ENCODE measurements around the gene HGF.
"Not testable (repeated sequence)": the region's sequence is repeated elsewhere in the genome, so short reads cannot be mapped to it uniquely, and the experiment has no call there.

The HGF gene

GRCh38 chr7:81769891-81770727 is at the start of gene HGF:
TSS of gene HGF (minus strand) at chr7:81770047. CDS start at chr7:81769971, 76 bp downstream.
- DNase-seq: no peak

- no peak for DNase-seq
These were observed 46.5 kb upstream of the HGF start for GRCh38 chr7:81816312-81816711.

GRCh38 chr7:81812866-81813476 is 43.1 kb upstream of the HGF start:
- not testable (repeated sequence) for DNase-seq

- no peak for DNase-seq
These were observed 42.4 kb upstream of the HGF start for GRCh38 chr7:81811956-81812865.

GRCh38 chr7:81810476-81811155 is 40.8 kb upstream of the HGF start:
- DNase-seq: no peak

GRCh38 chr7:81808310-81808709 is 38.5 kb upstream of the HGF start:
- DNase-seq: not testable (repeated sequence)

GRCh38 chr7:81803267-81803666 is 33.4 kb upstream of the HGF start:
- DNase-seq: no peak

- DNase-seq: no peak
These were observed 32.4 kb upstream of the HGF start for GRCh38 chr7:81802251-81802650.

GRCh38 chr7:81801532-81801931 is 31.7 kb upstream of the HGF start:
- DNase-seq: no peak

- no peak for DNase-seq
These were observed 22.0 kb upstream of the HGF start for GRCh38 chr7:81791568-81792518.

- no peak for DNase-seq
These were observed 20.8 kb upstream of the HGF start for GRCh38 chr7:81790686-81791085.

- no peak for DNase-seq
These were observed 20.3 kb upstream of the HGF start for GRCh38 chr7:81790120-81790500.

GRCh38 chr7:81789406-81790119 is 19.7 kb upstream of the HGF start:
- no peak for DNase-seq

GRCh38 chr7:81788246-81788645 is 18.4 kb upstream of the HGF start:
- DNase-seq: no peak

GRCh38 chr7:81783818-81784217 is 14.0 kb upstream of the HGF start:
- no peak for DNase-seq

- DNase-seq: no peak
These were observed 11.3 kb upstream of the HGF start for GRCh38 chr7:81780914-81781693.

- DNase-seq: no peak
These were observed 9.9 kb upstream of the HGF start for GRCh38 chr7:81779706-81780105.

- DNase-seq: no peak
These were observed 7.8 kb upstream of the HGF start for GRCh38 chr7:81777697-81778096.

- DNase-seq: no peak
These were observed 7.2 kb upstream of the HGF start for GRCh38 chr7:81776948-81777630.

GRCh38 chr7:81776161-81776560 is 6.3 kb upstream of the HGF start:
- no peak for DNase-seq
